Bronchial epithelial cell (primary cell): ENCODE results near the gene IQSEC3. TPM values are rescaled to one million over a fixed set of nuclear protein-coding genes. Genes with fewer than 3 reads are reported as not detected.

Source experiments
- DNase-seq: peaks from one replicate; pipeline ENCODE4 v3.0.0-alpha.2; 2010; ENCODE audit warnings: low read depth
- FAIRE-seq: peaks from 2 replicates; lab custom pipeline; 2011; peaks lifted over from hg19 to GRCh38; lab: Jason Lieb, UNC
- H3K27me3 ChIP-seq: 2 replicates; pipeline ENCODE4 v1.5.1; 2011; ENCODE audit warnings: low read length; ENCODE audit not compliant: control insufficient read depth, insufficient read depth
- H3K36me3 ChIP-seq: 2 replicates; pipeline ENCODE4 v1.5.1; 2011; ENCODE audit warnings: low read length; ENCODE audit not compliant: control insufficient read depth, insufficient read depth
- H3K4me3 ChIP-seq: 2 replicates; pipeline ENCODE4 v1.5.1; 2011; ENCODE audit warnings: mild to moderate bottlenecking, low read depth, low read length, control low read depth
- CTCF ChIP-seq: IDR thresholded peaks from 2 replicates; pipeline ENCODE4 v1.5.1; 2011; ENCODE audit warnings: mild to moderate bottlenecking, moderate library complexity, low read length, control low read depth, inconsistent platforms; ENCODE audit not compliant: insufficient read depth, severe bottlenecking
- total RNA-seq: library from RNA; depleted of rRNA; stranded (reverse); fragments of >200 nt; gene quantifications from 2 replicates; pipeline ENCODE4 v1.2.1, GENCODE V29; 2014

The IQSEC3 gene
- total RNA-seq, 1 donor from 2014 or later = not detected

- no peak for DNase-seq
- no peaks in the 10 kb centered on the region for H3K36me3 ChIP-seq
- no peak for TF ChIP-seq CTCF
- H3K4me3 ChIP-seq = no peak overlapping the region
- no peak for FAIRE-seq
- peaks cover 6% of the 10 kb centered on the region for H3K27me3 ChIP-seq
Measured at GRCh38 chr12:167959-168600, 101.5 kb downstream of the IQSEC3 start.

DNA sequence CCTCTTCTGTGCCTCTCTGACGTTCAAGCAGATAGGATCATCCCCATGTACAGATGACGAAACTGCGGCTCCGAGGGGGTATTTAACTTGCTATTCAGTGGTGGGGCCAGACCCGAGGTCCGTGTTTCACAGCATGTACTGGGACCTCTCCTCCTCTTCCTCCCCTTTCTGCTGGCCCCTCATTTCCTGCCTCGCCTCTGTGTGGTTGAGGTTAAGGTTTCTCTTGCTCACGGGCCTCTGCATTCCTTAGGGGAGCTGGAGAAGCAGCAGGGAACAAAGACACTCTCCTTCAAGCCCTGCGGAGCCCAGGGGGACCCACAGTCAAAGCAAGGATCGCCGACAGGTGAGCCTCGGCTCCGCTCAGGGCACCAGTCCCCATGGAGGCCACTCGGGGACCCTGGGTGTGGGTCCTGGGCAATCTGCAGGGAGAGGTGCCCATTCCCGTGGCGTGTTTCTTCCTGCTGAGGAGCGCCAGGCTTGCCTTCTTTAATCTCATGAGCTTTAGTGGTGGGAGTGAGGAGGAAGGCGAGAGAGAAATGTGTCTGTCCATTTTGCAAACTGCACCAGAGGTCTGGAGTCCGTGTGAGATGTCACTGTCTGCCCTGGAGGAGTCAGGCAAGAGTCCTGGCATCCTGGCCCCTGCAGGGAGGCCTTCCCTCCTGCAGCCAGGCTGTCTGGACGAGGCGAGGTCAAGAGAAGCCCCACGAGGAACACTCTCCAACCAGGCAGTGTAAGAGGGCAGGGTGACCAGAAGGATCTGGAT lies 102.4 kb downstream of the IQSEC3 start:
- peaks cover 6% of the 10 kb centered on the region for H3K27me3 ChIP-seq
- FAIRE-seq (no peak), DNase-seq (no peak)
- no peak for TF ChIP-seq CTCF
- no peaks in the 10 kb centered on the region for H3K36me3 ChIP-seq
- no peak overlapping the region for H3K4me3 ChIP-seq

GRCh38 chr12:169528-170370 lies 103.2 kb downstream of the IQSEC3 start:
- FAIRE-seq = no peak
- Histone ChIP-seq H3K27me3 (peaks cover 6% of the 10 kb centered on the region), H3K36me3 (no peaks in the 10 kb centered on the region), H3K4me3 (no peak overlapping the region)
- DNase-seq = no peak
- no peak for TF ChIP-seq CTCF

GRCh38 chr12:170371-171225 lies 104.0 kb downstream of the IQSEC3 start:
- H3K4me3 ChIP-seq = no peak overlapping the region
- TF ChIP-seq CTCF = no peak
- FAIRE-seq (no peak), DNase-seq (no peak)
- peaks cover 6% of the 10 kb centered on the region for H3K27me3 ChIP-seq
- no peaks in the 10 kb centered on the region for H3K36me3 ChIP-seq

GRCh38 chr12:171276-171675 lies 104.7 kb downstream of the IQSEC3 start:
- no peak for TF ChIP-seq CTCF
- DNase-seq (no peak), FAIRE-seq (no peak)
- peaks cover 6% of the 10 kb centered on the region for H3K27me3 ChIP-seq
- H3K36me3 ChIP-seq = no peaks in the 10 kb centered on the region
- H3K4me3 ChIP-seq = no peak overlapping the region
